Transverse colon (tissue), 4 donors: ENCODE results near the gene BZW1. TPM values are rescaled to one million over a fixed set of nuclear protein-coding genes. Genes with fewer than 3 reads are reported as not detected.
A peak's percentile ranks its signal among the peaks of the same experiment; 100 is the strongest.

ENCODE experiments used
- DNase-seq: peaks from one replicate; pipeline ENCODE4 v3.0.0-alpha.2; 2019
- H3K27ac ChIP-seq, 4 donors: fragments of 200-600 bp; sonication (generic); 2 replicates each; pipeline ENCODE4 v1.5.1; 2016 to 2018; ENCODE audit warnings: inconsistent platforms in 4 of 4
- H3K27me3 ChIP-seq: fragments of 200-600 bp; sonication (generic); 2 replicates; pipeline ENCODE4 v1.5.1; 2017; ENCODE audit warnings: inconsistent platforms
- H3K36me3 ChIP-seq, 4 donors: fragments of 200-600 bp; sonication (generic); 2 replicates each; pipeline ENCODE4 v1.5.1; 2017 to 2019; ENCODE audit warnings: inconsistent platforms in 4 of 4
- H3K4me1 ChIP-seq, 4 donors: fragments of 200-600 bp; sonication (generic); 2 replicates each; pipeline ENCODE4 v1.5.1; 2017 to 2020; ENCODE audit warnings: inconsistent platforms in 4 of 4
- H3K4me3 ChIP-seq, 4 donors: fragments of 200-600 bp; sonication (generic); 1 replicate in 1 of 4; 2 replicates in 3 of 4; pipeline versions ENCODE4 v1.5.1 to v1.6.1; 2017 to 2019; ENCODE audit warnings: inconsistent platforms in 4 of 4
- H3K9me3 ChIP-seq, 2 donors: fragments of 200-600 bp; sonication (generic); 2 replicates each; pipeline ENCODE4 v1.5.1; 2017 to 2019; ENCODE audit warnings: inconsistent platforms in 2 of 2
- EP300 ChIP-seq: sonication (generic); formaldehyde crosslinking; IDR thresholded peaks from one replicate; pipeline ENCODE4 v1.6.1; 2017; ENCODE audit warnings: antibody characterized with exemption, low read depth
- POLR2A ChIP-seq: fragments of 450-650 bp; IDR thresholded peaks from one replicate; pipeline ENCODE4 v1.6.1; 2016; ENCODE audit warnings: antibody characterized with exemption, mild to moderate bottlenecking, moderate library complexity
- POLR2AphosphoS5 ChIP-seq, 3 donors: sonication (generic); formaldehyde crosslinking; IDR thresholded peaks; one replicate each; pipeline ENCODE4 v1.6.1; 2016; ENCODE audit warnings: antibody characterized with exemption in 3 of 3
- WGBS, 2 donors: methylation state at CpG; one replicate each; pipeline ENCODE4 v1.1.5; 2018; ENCODE audit warnings: low coverage in 1 of 2; 5-methylcytosine and 5-hydroxymethylcytosine counted together
- in situ Hi-C, 4 donors: fragments of 200-750 bp; cut with MboI; loops; one replicate each; pipeline versions ENCODE4 v1.15.0 to v1.15.1; 2017; ENCODE audit warnings: low sequenced_read_pairs in 3 of 4, low pct_ligation_motif_present in 1 of 4, low pct_unique_long_range_greater_than_20kb in 1 of 4
- intact Hi-C: fragments of 100-400 bp; cut with DNase I; formaldehyde crosslinking; loops from one replicate; pipeline ENCODE4 v1.15.1; 2023; ENCODE audit warnings: low total_unique reads
- total RNA-seq, 4 donors: library from RNA; depleted of rRNA; stranded (reverse); fragments of >200 nt; gene quantifications; one replicate each; pipeline ENCODE4 v1.1.0, GENCODE V29; 2016
- TF ChIP-seq, protein P1 (sequence below), 5 experiments: fragments of 200-600 bp in 3 of 5; fragments of 450-650 bp in 2 of 5; sonication (generic) in 3 of 5; IDR thresholded peaks; 1 replicate in 2 of 5; 2 replicates in 3 of 5; pipeline ENCODE4 v1.5.1; 2016 to 2017; ENCODE audit warnings: antibody characterized with exemption in 5 of 5, inconsistent platforms in 3 of 5, mild to moderate bottlenecking in 2 of 5, moderate library complexity in 1 of 5

Gene BZW1
- total RNA-seq, 4 donors from 2014 or later, result 17.1 to 167 (median 110) TPM

DNA sequence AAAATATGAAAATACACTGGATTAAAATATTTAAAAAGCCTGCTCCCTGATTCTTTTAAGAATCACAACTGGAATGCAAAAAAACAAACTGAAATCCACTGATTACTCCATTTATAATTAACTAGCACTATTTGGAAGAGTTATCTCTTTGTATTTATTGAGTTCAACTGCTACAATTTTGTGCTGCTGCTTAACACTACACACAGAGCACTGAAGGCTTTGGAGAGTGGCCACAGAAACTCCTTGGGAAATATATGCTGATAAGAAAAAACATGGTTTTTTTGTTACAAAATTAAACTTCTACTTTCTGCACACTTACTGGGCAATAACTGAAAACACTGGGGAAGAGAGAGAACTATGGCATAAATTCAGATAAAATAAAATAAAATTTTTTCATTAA lies 19.8 kb upstream of the BZW1 start:
- no peaks in the 10 kb centered on the region for H3K36me3 ChIP-seq
- no peaks in the 10 kb centered on the region for H3K27me3 ChIP-seq
- TF ChIP-seq, protein P1, sequence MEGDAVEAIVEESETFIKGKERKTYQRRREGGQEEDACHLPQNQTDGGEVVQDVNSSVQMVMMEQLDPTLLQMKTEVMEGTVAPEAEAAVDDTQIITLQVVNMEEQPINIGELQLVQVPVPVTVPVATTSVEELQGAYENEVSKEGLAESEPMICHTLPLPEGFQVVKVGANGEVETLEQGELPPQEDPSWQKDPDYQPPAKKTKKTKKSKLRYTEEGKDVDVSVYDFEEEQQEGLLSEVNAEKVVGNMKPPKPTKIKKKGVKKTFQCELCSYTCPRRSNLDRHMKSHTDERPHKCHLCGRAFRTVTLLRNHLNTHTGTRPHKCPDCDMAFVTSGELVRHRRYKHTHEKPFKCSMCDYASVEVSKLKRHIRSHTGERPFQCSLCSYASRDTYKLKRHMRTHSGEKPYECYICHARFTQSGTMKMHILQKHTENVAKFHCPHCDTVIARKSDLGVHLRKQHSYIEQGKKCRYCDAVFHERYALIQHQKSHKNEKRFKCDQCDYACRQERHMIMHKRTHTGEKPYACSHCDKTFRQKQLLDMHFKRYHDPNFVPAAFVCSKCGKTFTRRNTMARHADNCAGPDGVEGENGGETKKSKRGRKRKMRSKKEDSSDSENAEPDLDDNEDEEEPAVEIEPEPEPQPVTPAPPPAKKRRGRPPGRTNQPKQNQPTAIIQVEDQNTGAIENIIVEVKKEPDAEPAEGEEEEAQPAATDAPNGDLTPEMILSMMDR (IDR thresholded peaks at IDR 0.05), result no peak
- TF ChIP-seq EP300 (no peak), POLR2AphosphoS5 (IDR thresholded peaks at IDR 0.05) (no peak), POLR2A (no peak)
- H3K4me1 ChIP-seq, result peaks cover 0 to 2% (median 0%) of the 10 kb centered on the region in 4 donors
- intact Hi-C loops (no loop called here), in situ Hi-C loops (no loop called here)
- no peaks in the 10 kb centered on the region for H3K9me3 ChIP-seq
- DNase-seq, result no peak
- no peak overlapping the region for H3K27ac ChIP-seq
- H3K4me3 ChIP-seq, result no peak overlapping the region

DNA sequence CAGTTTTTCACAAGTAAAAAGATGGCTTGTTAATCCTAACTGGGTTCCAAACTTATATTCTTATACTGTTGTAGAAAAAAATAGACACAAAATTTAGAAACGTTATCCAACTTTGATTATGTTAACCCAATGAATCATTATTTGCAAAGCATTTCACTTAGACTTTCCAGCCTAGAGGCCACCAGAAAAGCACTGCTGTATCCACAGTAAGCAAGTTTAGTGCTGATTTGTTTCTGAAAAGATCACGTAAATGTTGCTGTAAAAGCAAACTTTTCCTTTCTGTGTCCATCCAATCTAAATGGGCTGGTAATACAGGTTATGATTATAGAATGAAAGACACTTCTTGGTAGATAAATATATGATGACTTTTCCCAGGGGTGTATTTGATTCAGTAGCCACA lies 17.6 kb upstream of the BZW1 start:
- no peaks in the 10 kb centered on the region for H3K27me3 ChIP-seq
- DNase-seq, result no peak
- TF ChIP-seq POLR2AphosphoS5 (IDR thresholded peaks at IDR 0.05) (no peak), POLR2A (no peak)
- TF ChIP-seq, protein P1 (IDR thresholded peaks at IDR 0.05), result no peak
- no peak overlapping the region for H3K27ac ChIP-seq
- no peak overlapping the region for H3K4me3 ChIP-seq
- H3K36me3 ChIP-seq, result no peaks in the 10 kb centered on the region
- no peaks in the 10 kb centered on the region for H3K4me1 ChIP-seq
- no peaks in the 10 kb centered on the region for H3K9me3 ChIP-seq
- intact Hi-C loops, result no loop called here
- in situ Hi-C loops, result no loop called here
- 62% methylated on average over 2 of the region's 2 CpGs for WGBS, 2 donors

DNA sequence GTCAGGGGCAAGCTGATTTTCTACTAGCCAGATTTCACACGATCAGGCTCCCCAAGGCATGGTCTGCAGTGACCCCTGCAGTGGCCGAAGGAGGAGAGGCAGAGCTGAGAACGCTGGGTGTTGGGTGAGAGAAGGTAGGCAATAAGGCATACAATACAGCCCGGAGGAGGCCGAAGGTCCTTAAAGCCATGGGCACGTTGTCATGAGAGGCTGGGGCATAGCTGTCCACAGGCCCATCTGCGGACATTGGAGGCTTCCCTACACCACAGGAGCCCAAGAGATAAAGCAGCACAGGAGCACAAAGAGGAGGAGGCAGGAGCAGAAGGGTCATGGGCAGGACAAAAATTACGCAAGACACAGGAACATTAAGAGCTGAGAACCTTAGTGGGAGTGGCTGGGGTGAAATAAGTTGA lies 16.7 kb upstream of the BZW1 start:
- in situ Hi-C loops, result no loop called here
- no peak for DNase-seq

DNA sequence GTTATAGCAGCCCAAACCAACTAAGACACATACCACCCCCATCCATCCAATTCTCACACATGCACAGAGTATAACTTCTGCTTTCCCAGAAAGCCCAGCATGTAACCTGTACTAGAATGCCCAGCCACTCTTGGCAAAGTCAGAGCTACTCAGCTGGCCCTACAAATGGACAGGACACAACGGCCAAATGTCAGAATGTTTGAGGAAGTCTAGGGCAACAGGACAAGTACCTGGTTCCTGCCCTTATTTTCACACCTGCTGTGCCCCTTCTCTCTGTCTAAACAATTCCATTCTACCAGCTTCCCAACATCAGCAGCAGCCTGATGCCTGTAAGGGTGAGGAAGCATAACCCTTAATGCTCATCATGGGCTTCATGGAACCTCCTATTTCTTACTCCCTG lies 15.1 kb upstream of the BZW1 start:
- Histone ChIP-seq H3K4me3 (no peak overlapping the region), H3K27ac (peak overlapping the region in 1 of 4 donors; percentile 24), H3K9me3 (no peaks in the 10 kb centered on the region), H3K36me3 (no peaks in the 10 kb centered on the region), H3K4me1 (no peaks in the 10 kb centered on the region), H3K27me3 (no peaks in the 10 kb centered on the region)
- in situ Hi-C loops, result no loop called here
- WGBS, 2 donors, result 38% methylated on average over 1 of the region's 1 CpG; no CpG with 5 or more reads in 1 of the 2 donors
- TF ChIP-seq POLR2AphosphoS5 (IDR thresholded peaks at IDR 0.05) (no peak), EP300 (no peak), POLR2A (no peak)
- TF ChIP-seq, protein P1 (IDR thresholded peaks at IDR 0.05), result no peak
- no peak for DNase-seq
- intact Hi-C loops, result no loop called here

More for the DNA sequence above, 16.7 kb upstream of the BZW1 start:
- Histone ChIP-seq H3K4me3 (no peak overlapping the region), H3K27ac (no peak overlapping the region), H3K36me3 (no peaks in the 10 kb centered on the region), H3K27me3 (no peaks in the 10 kb centered on the region), H3K9me3 (no peaks in the 10 kb centered on the region), H3K4me1 (no peaks in the 10 kb centered on the region)
- 68 to 74% methylated on average over 6 to 8 of the region's 8 CpGs for WGBS, 2 donors
- TF ChIP-seq, protein P1 (IDR thresholded peaks at IDR 0.05), result no peak
- no peak for TF ChIP-seq POLR2A
- no peak for TF ChIP-seq POLR2AphosphoS5 (IDR thresholded peaks at IDR 0.05)
- TF ChIP-seq EP300, result no peak
- intact Hi-C loops, result no loop called here
